GM18951 (cell line): ENCODE results near the gene NR2F2.

Experiments
- POLR2A ChIP-seq: IDR thresholded peaks from 4 replicates; pipeline ENCODE4 v1.6.1; 2011; ENCODE audit warnings: mild to moderate bottlenecking; ENCODE audit not compliant: insufficient read length, insufficient read depth; ENCODE audit errors: extremely low read depth
- in situ Hi-C: fragments of 300-500 bp; cut with MboI; formaldehyde crosslinking; loops from one replicate; pipeline ENCODE4 v1.12.0; 2022; ENCODE audit warnings: low sequenced_read_pairs, mixed read lengths, inconsistent platforms; ENCODE audit not compliant: unreplicated experiment

NR2F2 gene

DNA sequence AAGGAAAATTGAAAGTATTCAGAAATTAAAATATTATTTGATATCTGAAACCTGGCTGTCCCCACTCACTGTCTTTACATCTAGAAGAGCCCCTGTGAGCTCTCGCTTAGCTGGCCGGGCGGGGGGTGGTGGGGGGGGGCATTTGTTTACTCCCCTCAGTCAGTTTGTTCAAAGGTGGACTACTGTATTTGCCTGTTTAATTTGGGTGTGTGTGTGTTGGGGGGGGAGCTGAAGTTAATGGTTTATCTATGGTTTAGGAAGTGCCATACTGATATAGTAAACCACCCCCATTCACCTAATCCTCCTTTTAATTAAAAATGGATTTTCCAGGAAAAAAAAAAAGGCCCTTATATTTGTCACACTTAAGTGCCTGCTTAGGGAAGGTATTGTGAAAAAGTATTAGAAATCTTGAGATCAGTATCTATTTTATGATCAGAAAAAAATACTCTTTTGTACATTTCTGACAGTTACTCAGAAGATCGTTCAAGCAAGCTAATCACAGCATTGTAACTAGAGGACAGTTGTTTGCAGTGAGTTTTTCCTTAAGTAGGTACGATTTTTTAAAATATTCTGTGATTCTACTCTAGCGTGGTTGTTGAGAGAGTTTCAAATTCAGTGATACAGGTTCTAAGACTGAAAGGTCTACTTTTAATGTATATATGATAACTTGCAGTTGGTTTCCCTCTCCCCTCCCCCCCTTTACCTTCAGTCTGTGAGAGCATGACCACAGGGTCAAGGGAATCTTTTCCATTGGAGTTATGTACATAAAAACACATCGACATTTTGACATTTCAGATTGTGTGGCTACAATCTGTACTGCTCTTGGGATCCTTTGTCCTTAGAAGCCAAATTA, 8.5 kb downstream of the NR2F2 start:
- no peak for TF ChIP-seq POLR2A
- in situ Hi-C loops = loop anchor here (25.0 kb wide), 2 partner anchors 302 to 1077 kb away; no protein-coding TSS in a partner anchor

DNA sequence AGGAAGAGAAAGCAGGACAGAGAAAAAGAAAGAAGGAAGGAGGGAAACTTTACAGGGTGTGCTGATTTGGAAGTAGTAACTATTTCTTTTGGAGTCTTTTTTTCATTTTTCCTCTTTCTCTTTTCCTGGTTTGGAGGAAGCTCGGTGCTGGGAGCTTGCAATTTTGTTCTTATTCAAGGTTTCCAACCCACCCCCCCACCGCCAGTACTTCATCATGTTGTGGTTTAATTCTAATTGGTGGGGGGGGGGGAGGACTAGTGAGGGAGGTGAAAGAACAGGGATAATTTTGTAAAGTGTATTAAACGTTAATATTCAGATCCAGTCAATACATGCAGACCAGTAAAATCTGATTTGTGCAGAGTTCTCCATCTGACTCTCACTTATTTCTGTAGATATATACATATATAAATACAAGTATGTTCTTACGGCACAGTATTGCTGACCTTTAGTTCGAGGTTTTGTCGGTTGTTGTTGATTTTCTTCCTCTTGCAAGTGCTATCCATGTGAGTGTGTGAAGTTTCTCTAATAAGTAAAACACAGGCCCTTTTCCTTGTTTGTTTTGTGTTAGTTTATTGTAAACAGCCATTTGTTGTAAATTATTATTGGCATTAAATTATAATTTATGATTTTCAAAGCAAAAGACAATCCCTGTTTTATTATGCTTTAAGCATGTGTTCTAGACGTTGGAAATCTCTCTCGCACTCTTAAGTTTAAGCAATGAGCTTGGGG, 9.3 kb downstream of the NR2F2 start:
- in situ Hi-C loops = loop anchor here (10.0 to 25.0 kb wide), 3 partner anchors 302 to 1077 kb away; no protein-coding TSS in a partner anchor
- TF ChIP-seq POLR2A = no peak

DNA sequence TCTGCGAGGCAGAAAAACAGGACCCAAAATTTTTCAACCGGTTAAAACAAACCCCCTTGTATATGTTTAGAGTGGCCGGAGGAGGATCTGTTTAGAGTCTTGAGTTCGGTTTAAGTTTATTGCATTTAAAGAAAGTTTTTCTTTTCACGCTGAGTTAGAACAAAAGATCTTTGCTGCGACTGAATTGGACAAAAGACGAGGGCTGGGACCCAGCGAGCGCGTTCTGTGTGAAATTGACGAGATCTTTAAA, 9.8 kb downstream of the NR2F2 start:
- no peak for TF ChIP-seq POLR2A
- in situ Hi-C loops = loop anchor here (10.0 to 25.0 kb wide), 3 partner anchors 303 to 1078 kb away; no protein-coding TSS in a partner anchor

DNA sequence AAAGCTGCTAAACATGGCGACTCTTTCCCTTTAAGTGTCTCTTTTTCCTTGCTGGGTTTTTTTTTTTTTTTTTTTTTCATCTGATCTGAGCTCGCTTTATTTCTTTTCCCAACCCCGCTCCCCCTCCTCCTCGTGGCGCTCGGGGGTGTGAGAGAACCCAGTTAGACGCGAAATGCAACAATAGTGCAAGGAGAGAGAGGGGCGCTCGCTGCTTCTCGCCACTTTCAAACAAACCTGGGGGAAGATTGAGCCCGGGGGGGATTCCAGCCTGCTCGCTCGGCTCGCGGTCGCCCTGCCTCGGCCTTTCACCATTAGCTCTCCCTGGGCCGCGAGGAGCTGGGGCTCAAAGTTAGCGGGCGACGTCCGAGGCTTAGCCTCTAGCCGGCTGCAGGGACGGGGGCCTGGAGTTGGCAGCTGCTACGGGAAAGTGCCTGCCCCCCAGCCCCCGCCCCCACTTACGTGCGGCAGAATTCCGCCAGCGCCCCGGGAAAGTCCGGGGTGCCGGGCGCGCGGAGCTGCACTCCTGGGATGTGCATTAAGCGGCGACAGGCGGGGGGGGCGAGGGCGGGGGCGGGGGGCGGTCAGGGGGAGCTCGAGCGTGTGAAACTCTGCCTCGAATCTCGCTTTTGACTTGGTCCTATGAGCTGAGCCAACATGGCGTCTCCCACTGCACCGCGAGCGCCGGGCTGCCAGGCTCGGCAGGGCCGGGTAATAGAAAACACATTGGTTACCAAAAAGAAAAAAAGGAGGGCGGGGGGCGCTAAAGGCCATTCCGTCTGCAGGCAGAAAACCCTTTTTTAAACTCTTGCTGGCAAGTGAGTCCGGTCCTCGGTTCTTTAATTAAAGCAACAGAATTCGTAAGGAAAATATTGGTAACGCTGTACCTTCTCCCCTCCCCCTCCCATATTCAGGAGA, 10.4 kb downstream of the NR2F2 start:
- in situ Hi-C loops = loop anchor here (10.0 to 25.0 kb wide), 3 partner anchors 304 to 1079 kb away; no protein-coding TSS in a partner anchor
- peak; percentile 37 for TF ChIP-seq POLR2A

DNA sequence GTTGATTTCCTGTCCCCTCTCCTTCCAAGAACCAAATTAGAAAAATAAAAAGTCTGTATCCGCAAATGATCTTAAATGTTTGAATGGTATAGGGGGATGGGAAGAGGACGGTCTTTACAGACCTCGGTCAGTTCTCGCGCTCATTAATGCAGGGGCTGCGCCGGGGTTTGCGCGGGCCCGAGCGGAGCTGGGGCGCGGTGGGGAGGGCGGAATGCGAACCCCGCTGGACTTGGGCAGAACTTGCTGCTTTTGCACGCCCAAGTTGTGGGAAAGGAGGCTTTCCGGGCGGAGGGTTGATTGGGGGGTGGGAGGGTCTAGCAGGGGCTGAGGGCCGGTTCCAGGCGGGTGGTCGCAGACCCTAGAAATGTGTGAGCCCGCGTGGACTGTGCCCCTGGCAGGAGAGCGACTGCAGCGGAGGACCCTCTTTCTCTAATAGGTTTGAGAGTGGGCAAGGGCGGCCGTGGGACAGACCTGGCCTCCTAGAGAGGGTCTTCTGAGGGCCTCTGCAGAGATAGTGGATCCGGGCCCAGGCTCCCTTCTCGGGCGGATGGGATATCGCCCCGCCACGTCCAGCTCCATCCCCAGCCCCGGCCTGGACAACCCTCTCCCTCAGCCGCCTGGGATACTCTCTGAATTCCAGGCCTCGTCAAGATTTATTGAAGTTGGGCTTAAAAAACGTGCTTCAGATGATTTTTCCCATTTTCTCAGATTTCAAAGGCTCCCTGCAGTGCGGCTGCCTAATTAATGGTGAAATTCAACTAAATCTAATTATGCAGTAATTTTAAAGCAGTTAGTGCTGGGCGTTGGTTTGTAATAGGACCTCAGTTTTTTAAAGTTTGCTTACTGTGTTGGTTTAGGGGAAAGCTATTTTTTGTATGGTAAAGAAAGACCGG, 11.3 kb downstream of the NR2F2 start:
- TF ChIP-seq POLR2A = no peak
- in situ Hi-C loops = loop anchor here (10.0 to 25.0 kb wide), 3 partner anchors 304 to 1079 kb away; no protein-coding TSS in a partner anchor

DNA sequence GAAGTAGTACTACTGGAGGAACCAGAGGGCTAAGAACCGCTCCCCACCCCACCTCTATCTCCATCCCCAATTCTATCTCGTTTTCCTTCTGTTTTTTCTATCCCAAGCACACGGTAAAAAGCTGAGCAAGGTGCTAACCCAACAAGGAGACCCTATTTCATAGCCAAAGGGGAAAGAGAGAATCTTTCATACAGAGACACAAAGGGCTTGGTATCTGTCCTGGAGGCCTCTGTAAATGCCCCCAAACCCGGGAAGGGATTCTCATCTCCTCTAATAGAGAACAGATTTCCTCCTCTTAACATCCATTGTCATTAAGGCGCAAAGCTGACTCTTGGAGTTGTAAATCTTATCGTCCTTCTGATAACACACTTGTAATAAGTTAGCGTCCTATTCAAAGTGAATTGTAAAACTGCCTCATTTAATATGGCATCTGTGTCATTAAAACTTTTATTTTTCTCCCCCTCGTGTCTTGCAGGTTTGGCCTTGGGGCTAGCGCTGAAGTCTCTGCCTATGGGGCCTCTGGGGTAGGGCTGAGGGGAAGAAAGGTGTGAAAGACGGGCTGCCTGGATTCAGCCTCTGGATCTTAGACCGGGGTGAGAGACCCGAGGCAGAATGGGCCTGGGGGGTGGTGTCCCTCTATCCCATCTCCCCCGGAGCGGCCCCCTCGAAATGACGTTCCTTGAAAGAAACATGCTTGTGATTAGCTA, 12.1 kb downstream of the NR2F2 start:
- in situ Hi-C loops = loop anchor here (10.0 to 25.0 kb wide), 3 partner anchors 305 to 1080 kb away; no protein-coding TSS in a partner anchor
- no peak for TF ChIP-seq POLR2A

DNA sequence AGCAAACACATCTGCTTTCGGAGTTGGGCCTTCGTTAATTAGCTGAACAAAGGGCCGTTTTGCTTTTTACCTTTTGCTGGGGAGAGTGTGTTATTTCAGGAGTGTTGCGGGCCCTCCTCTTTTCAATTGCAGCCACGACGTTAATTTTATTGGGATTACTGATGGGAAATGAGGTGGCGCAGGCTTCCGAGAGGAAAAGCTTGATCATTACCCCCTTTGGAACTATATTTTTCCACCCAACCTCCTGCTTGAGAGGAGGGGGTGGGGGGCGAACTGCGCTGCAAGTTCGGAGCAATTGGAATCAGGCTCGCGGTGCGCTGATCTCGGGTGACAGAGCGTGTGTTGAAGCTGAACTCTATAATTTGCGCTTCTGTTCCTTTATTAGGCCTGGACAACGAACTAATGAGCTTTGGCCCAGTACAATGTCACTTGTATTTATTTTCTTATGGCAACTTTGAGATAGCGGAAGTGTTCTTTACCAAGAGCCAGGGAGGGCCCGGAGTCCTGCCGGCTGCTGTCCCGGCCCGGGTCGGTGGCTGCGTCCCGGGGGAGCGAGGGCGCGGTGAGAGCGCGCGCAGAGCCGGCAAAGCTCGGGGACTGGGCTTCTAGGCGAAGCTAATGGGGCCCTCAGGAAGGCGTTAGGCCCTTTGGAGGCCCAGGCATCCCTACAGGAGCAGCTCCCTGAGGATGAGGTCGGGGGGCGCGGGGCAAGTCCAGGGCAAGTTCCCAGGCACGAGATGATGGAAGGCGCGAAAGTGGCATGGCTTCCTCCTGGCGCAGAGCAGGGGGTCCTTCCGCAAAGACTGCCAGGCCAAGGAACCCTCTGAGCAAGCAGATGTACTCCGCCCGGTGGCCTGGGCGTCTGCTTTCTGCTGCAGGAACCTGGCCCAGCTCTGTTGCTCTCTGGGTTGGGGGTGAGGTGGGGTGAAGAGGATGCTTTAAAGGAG, 12.9 kb downstream of the NR2F2 start:
- no peak for TF ChIP-seq POLR2A
- in situ Hi-C loops = loop anchor here (10.0 to 25.0 kb wide), 3 partner anchors 306 to 1081 kb away; no protein-coding TSS in a partner anchor

DNA sequence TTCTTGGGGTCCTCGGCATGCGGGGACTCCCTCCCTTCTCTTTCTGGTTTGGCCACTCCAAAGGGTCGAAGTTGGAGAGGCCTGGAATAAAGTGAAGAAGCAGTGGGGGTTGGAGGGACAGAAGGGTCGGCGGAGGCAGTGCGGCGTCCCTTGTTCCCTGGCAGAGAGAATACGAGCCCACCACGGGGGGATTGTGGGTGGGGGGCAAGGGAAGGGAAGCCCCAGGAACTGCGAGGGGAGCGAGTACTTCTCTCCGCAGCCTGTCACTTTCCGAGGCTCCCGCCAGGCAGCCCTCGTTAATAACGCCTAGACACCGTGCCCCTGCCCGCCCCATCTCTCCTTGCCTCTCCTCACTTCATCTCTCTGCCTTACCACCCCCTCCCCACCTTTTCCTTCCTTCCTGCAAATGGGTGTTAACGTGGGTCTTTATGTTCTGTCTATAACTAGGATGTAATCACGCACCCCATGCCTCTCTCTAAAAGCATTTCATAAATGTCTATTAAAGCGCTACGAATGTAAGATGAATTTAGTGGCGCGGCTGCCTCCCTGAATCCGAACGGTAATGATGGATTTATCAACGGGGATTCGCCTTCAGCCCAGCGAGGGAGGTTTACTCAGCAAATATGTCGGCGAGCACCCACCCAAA, 13.7 kb downstream of the NR2F2 start:
- in situ Hi-C loops = loop anchor here (10.0 to 25.0 kb wide), 3 partner anchors 307 to 1082 kb away; no protein-coding TSS in a partner anchor
- no peak for TF ChIP-seq POLR2A

DNA sequence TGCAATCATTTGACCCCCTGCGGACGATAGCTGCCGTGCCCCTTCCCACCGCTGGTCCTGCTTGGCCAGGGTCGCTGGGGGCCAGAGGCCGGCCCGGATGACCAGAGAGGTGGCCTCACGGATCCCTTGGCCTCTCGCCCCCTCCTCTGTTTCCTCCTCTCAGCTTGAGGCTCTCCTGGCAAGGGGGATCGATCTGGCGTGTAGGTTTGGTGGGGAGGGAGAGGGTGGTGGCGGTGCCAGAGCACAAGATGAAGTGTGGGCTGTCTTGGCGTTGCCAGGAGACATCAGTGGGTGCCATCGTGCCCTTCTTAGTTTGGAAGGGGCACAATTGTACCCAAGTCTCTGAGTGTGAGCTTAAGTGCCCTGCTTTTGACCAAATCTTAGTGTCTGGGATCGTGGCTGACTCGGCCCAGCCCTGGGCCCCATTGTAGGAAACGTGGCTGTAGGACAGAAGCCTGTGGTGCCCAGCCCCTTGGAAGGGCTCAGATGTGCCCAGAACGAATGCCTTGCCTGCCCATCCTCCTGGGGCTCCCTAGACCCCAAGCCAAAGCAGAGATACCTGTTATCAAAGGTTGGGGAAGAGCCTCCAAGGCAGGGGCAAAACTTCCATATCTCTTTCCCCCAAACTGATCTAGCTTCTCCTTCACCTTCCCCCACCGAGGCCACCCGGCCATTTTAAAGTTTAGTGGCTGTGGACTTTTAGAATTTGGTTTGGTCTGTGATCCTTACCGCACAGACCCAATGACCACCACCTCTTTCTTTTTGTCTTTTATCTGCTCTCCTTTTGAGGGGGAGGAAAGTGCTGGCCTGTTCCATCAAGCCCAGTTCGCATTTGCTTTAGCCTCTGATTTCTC, 14.4 kb downstream of the NR2F2 start:
- TF ChIP-seq POLR2A = no peak
- in situ Hi-C loops = loop anchor here (10.0 to 25.0 kb wide), 3 partner anchors 308 to 1083 kb away; no protein-coding TSS in a partner anchor
